ENCODE data around the gene HES6. TPM values are rescaled to one million over a fixed set of nuclear protein-coding genes. Genes with fewer than 3 reads are reported as not detected.

The HES6 gene
- total RNA-seq, 4 donors from 2014 or later: 26.6 to 128 (median 51.1) TPM

GRCh38 chr2:238250896-238251295 is 11.1 kb upstream of the HES6 start:
- H3K4me1 ChIP-seq: no peaks in the 10 kb centered on the region
- no peaks in the 10 kb centered on the region for H3K27me3 ChIP-seq
- DNase-seq: no peak
- peaks cover 0 to 89% (median 0%) of the 10 kb centered on the region in 3 donors for H3K36me3 ChIP-seq
- H3K4me3 ChIP-seq: no peak overlapping the region
- no peaks in the 10 kb centered on the region for H3K9me3 ChIP-seq
- TF ChIP-seq CTCF (IDR thresholded peaks at IDR 0.05): no peak
- TF ChIP-seq POLR2A (IDR thresholded peaks at IDR 0.05): no peak
- H3K27ac ChIP-seq: no peak overlapping the region

- no peaks in the 10 kb centered on the region for H3K27me3 ChIP-seq
- no peak overlapping the region for H3K4me3 ChIP-seq
- no peak for TF ChIP-seq CTCF (IDR thresholded peaks at IDR 0.05)
- no peak for TF ChIP-seq POLR2A (IDR thresholded peaks at IDR 0.05)
- no peak for DNase-seq
- no peak overlapping the region for H3K27ac ChIP-seq
- H3K36me3 ChIP-seq: peaks cover 0 to 74% (median 0%) of the 10 kb centered on the region in 3 donors
- H3K4me1 ChIP-seq: peaks cover 0 to 10% (median under 1%) of the 10 kb centered on the region in 4 donors
- H3K9me3 ChIP-seq: no peaks in the 10 kb centered on the region
These were observed 8.1 kb upstream of the HES6 start for GRCh38 chr2:238247841-238248453.

- no peaks in the 10 kb centered on the region for H3K9me3 ChIP-seq
- peaks cover 0 to 16% (median 3%) of the 10 kb centered on the region in 4 donors for H3K4me1 ChIP-seq
- H3K4me3 ChIP-seq: no peak overlapping the region
- TF ChIP-seq POLR2A (IDR thresholded peaks at IDR 0.05): no peak
- TF ChIP-seq CTCF (IDR thresholded peaks at IDR 0.05): no peak
- H3K27me3 ChIP-seq: no peaks in the 10 kb centered on the region
- no peak overlapping the region for H3K27ac ChIP-seq
- peak in 1 of 3 donors; percentile 35 for DNase-seq
- H3K36me3 ChIP-seq: peaks cover 0 to 67% (median 0%) of the 10 kb centered on the region in 3 donors
These were observed 7.4 kb upstream of the HES6 start for GRCh38 chr2:238247002-238247822.

GRCh38 chr2:238244151-238244550 is 4.3 kb upstream of the HES6 start:
- Histone ChIP-seq H3K9me3 (no peaks in the 10 kb centered on the region), H3K4me3 (no peak overlapping the region), H3K36me3 (peaks cover 0 to 36% (median 0%) of the 10 kb centered on the region in 3 donors), H3K4me1 (peaks cover 0 to 29% (median 11%) of the 10 kb centered on the region in 4 donors), H3K27ac (no peak overlapping the region), H3K27me3 (no peaks in the 10 kb centered on the region)
- no peak for DNase-seq
- no peak for TF ChIP-seq POLR2A (IDR thresholded peaks at IDR 0.05)
- TF ChIP-seq CTCF (IDR thresholded peaks at IDR 0.05): no peak

GRCh38 chr2:238243496-238244076 is 3.7 kb upstream of the HES6 start:
- Histone ChIP-seq H3K4me3 (no peak overlapping the region), H3K9me3 (peaks cover 0 to 4% (median 0%) of the 10 kb centered on the region in 4 donors), H3K27me3 (no peaks in the 10 kb centered on the region), H3K36me3 (peaks cover 0 to 36% (median 0%) of the 10 kb centered on the region in 3 donors), H3K4me1 (peaks cover 0 to 35% (median 14%) of the 10 kb centered on the region in 4 donors), H3K27ac (peak overlapping the region in 2 of 4 donors; percentile 52 to 64)
- DNase-seq: no peak
- TF ChIP-seq CTCF (IDR thresholded peaks at IDR 0.05): peak in 1 of 6 experiments; percentile 2
- TF ChIP-seq POLR2A (IDR thresholded peaks at IDR 0.05): no peak

All from Peyer's patch (tissue), 4 donors.